ENCODE data around the gene SLC7A11. TPM values are rescaled to one million over a fixed set of nuclear protein-coding genes. Genes with fewer than 3 reads are reported as not detected.

Gene SLC7A11
- polyA plus RNA-seq, 3 donors: 0.02 to 0.07 TPM; not detected in 1

DNA sequence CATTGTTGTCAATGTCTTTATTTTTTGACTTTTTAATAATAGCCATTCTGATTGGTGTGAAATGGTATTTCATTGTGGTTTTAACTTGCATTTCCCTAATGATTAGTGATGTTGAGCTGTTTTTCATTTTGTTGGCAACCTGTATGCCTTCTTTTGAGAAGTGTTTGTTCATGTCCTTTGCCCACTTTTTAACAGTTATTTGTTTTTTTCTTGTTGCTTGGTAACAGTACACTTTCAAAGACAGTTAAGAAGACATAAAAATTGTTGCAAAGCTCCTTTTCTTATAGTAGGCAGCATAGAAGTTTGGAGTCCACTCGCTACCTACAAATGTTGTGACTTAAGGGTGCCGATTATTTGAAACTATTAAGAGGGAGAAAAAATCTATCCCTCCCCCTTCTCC lies 48.7 kb upstream of the SLC7A11 start:
- Histone ChIP-seq H3K4me3 (replicated peaks in 1 of 3; ENCODE audit: low read depth in 2 of 3, low read length in 3 of 3) (no peak overlapping the region), H3K4me1 (ENCODE audit: control insufficient read depth in 1 of 2, insufficient read depth in 2 of 2, low read length in 2 of 2) (no peaks in the 10 kb centered on the region), H3K27ac (ENCODE audit: low read depth in 1 of 2, low read length in 2 of 2) (no peak overlapping the region), H3K27me3 (ENCODE audit: control insufficient read depth in 2 of 2, insufficient read depth in 2 of 2, low read length in 2 of 2) (no peaks in the 10 kb centered on the region), H3K9ac (ENCODE audit: insufficient read depth, low read length, poor library complexity, severe bottlenecking) (no peak overlapping the region), H3K79me2 (ENCODE audit: insufficient read depth, low read length) (no peaks in the 10 kb centered on the region), H3K36me3 (replicated peaks in 1 of 2; ENCODE audit: control insufficient read depth in 1 of 2, insufficient read depth in 2 of 2, low read length in 2 of 2) (no peaks in the 10 kb centered on the region), H4K20me1 (ENCODE audit: insufficient read depth, low read length) (no peaks in the 10 kb centered on the region), H3K4me2 (replicated peaks; ENCODE audit: extremely low read depth, low read length, poor library complexity, severe bottlenecking) (no peak overlapping the region), H2AFZ (ENCODE audit: insufficient read depth, low read depth, low read length, poor library complexity, severe bottlenecking) (no peak overlapping the region), H3K9me3 (replicated peaks in 1 of 2; ENCODE audit: control insufficient read depth in 1 of 2, insufficient read depth in 1 of 2, low read length in 2 of 2) (no peaks in the 10 kb centered on the region)
- TF ChIP-seq CTCF (IDR thresholded peaks at IDR 0.05): no peak
- no peaks in the 10 kb centered on the region for H3K27me3 Mint-ChIP-seq (ENCODE audit: low read depth in 3 of 3)
- peaks cover 0 to 2% (median 0%) of the 10 kb centered on the region in 7 donors for H3K9me3 Mint-ChIP-seq
- WGBS (ENCODE audit: insufficient coverage): no CpG with 5 or more reads among the region's 2 CpGs
- H3K36me3 Mint-ChIP-seq: no peaks in the 10 kb centered on the region
- H3K4me3 Mint-ChIP-seq: no peak overlapping the region
- no peak for DNase-seq
- H3K27ac Mint-ChIP-seq: no peak overlapping the region
- H3K4me1 Mint-ChIP-seq: no peaks in the 10 kb centered on the region
- intact Hi-C loops (cut with micrococcal nuclease): no loop called here

DNA sequence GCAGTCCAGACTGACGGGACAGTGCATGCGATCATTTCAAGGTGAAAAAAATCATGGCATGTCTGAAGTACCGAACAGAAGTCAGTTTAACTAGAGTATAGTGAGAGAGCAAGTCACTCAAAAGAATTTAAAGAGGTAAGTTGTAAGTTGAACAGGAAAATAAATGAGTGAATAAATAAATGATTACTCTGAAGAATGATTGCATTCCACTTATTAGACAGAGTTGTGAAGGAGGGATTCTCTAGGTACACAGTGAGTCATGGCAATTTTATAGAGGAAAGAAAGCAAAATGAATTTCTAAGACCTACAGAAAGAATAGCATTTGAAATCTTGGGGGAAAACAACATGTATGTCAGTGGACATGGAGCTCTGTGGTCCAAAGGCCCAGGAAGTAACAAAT lies 37.1 kb upstream of the SLC7A11 start:
- Histone ChIP-seq H3K27ac (ENCODE audit: low read depth in 1 of 2, low read length in 2 of 2) (no peak overlapping the region), H3K27me3 (ENCODE audit: control insufficient read depth in 2 of 2, insufficient read depth in 2 of 2, low read length in 2 of 2) (no peaks in the 10 kb centered on the region), H3K4me2 (replicated peaks; ENCODE audit: extremely low read depth, low read length, poor library complexity, severe bottlenecking) (no peak overlapping the region), H3K9me3 (replicated peaks in 1 of 2; ENCODE audit: control insufficient read depth in 1 of 2, insufficient read depth in 1 of 2, low read length in 2 of 2) (no peaks in the 10 kb centered on the region), H3K9ac (ENCODE audit: insufficient read depth, low read length, poor library complexity, severe bottlenecking) (no peak overlapping the region), H3K79me2 (ENCODE audit: insufficient read depth, low read length) (no peaks in the 10 kb centered on the region), H3K4me3 (replicated peaks in 1 of 3; ENCODE audit: low read depth in 2 of 3, low read length in 3 of 3) (no peak overlapping the region), H2AFZ (ENCODE audit: insufficient read depth, low read depth, low read length, poor library complexity, severe bottlenecking) (no peak overlapping the region), H3K4me1 (ENCODE audit: control insufficient read depth in 1 of 2, insufficient read depth in 2 of 2, low read length in 2 of 2) (no peaks in the 10 kb centered on the region), H4K20me1 (ENCODE audit: insufficient read depth, low read length) (no peaks in the 10 kb centered on the region), H3K36me3 (replicated peaks in 1 of 2; ENCODE audit: control insufficient read depth in 1 of 2, insufficient read depth in 2 of 2, low read length in 2 of 2) (no peaks in the 10 kb centered on the region)
- Mint-ChIP-seq H3K36me3 (no peaks in the 10 kb centered on the region), H3K27me3 (ENCODE audit: low read depth in 3 of 3) (peaks cover 0 to 3% (median 1%) of the 10 kb centered on the region in 3 donors), H3K4me1 (no peaks in the 10 kb centered on the region), H3K4me3 (no peak overlapping the region), H3K27ac (no peak overlapping the region), H3K9me3 (peaks cover 0 to 4% (median 0%) of the 10 kb centered on the region in 7 donors)
- no peak for DNase-seq
- intact Hi-C loops (cut with micrococcal nuclease): no loop called here
- TF ChIP-seq CTCF (IDR thresholded peaks at IDR 0.05): no peak
- 95% methylated on average over 3 of the region's 3 CpGs for WGBS (ENCODE audit: insufficient coverage)

Data from CD14-positive monocyte (primary cell).